Keratinocyte (primary cell): ENCODE results near the gene SSC4D. TPM values are rescaled to one million over a fixed set of nuclear protein-coding genes. Genes with fewer than 3 reads are reported as not detected.
A peak's percentile ranks its signal among the peaks of the same experiment; 100 is the strongest.

Experiments used
- DNase-seq: peaks from one replicate; pipeline ENCODE4 v3.0.0-alpha.2; 2011; ENCODE audit warnings: low read depth, missing footprints, low spot score
- FAIRE-seq: peaks from 2 replicates; lab custom pipeline; 2011; peaks lifted over from hg19 to GRCh38; lab: Jason Lieb, UNC
- H2AFZ ChIP-seq: 2 replicates; pipeline ENCODE4 v1.6.0; 2012; ENCODE audit warnings: low read length, control low read depth, inconsistent platforms; ENCODE audit not compliant: control insufficient read depth
- H3K27ac ChIP-seq: 2 replicates; pipeline ENCODE4 v1.5.1; 2011; ENCODE audit warnings: low read length; ENCODE audit not compliant: control insufficient read depth, insufficient read depth
- H3K27me3 ChIP-seq: 3 replicates; pipeline ENCODE4 v1.6.0; 2011; ENCODE audit warnings: low read length; ENCODE audit not compliant: control insufficient read depth, insufficient read depth; ENCODE audit errors: extremely low read depth
- H3K36me3 ChIP-seq, 2 experiments: 2 replicates in 1 of 2; 3 replicates in 1 of 2; pipeline ENCODE4 v1.5.1; 2011; ENCODE audit warnings: low read length in 2 of 2, mild to moderate bottlenecking in 1 of 2; ENCODE audit not compliant: control insufficient read depth in 2 of 2, insufficient read depth in 2 of 2; ENCODE audit errors: extremely low read depth in 1 of 2
- H3K4me1 ChIP-seq: 3 replicates; pipeline ENCODE4 v1.5.1; 2011; ENCODE audit warnings: low read length; ENCODE audit not compliant: control insufficient read depth, insufficient read depth; ENCODE audit errors: extremely low read depth
- H3K4me2 ChIP-seq: 3 replicates; pipeline ENCODE4 v1.6.0; 2011; ENCODE audit warnings: low read depth, low read length; ENCODE audit not compliant: control insufficient read depth, insufficient read depth; ENCODE audit errors: extremely low read depth
- H3K4me3 ChIP-seq, 3 experiments: fragments of 200-600 bp in 1 of 3; sonication (generic) in 1 of 3; 2 replicates in 2 of 3; 3 replicates in 1 of 3; pipeline ENCODE4 v1.5.1; 2011 to 2016; ENCODE audit warnings: low read length in 3 of 3, mild to moderate bottlenecking in 3 of 3, control low read depth in 2 of 3, inconsistent platforms in 1 of 3, low read depth in 1 of 3, mixed read lengths in 1 of 3, mixed run types in 1 of 3, moderate library complexity in 1 of 3; ENCODE audit not compliant: control insufficient read depth in 2 of 3, insufficient read depth in 2 of 3; ENCODE audit errors: extremely low read depth in 1 of 3
- H3K79me2 ChIP-seq: 2 replicates; pipeline ENCODE4 v1.6.0; 2012; ENCODE audit warnings: low read length; ENCODE audit not compliant: control insufficient read depth, insufficient read depth
- H3K9ac ChIP-seq: 3 replicates; pipeline ENCODE4 v1.6.0; 2011; ENCODE audit warnings: low read length; ENCODE audit not compliant: control insufficient read depth, insufficient read depth; ENCODE audit errors: extremely low read depth
- H3K9me1 ChIP-seq: 3 replicates; pipeline ENCODE4 v1.6.0; 2011; ENCODE audit warnings: low read length; ENCODE audit not compliant: control insufficient read depth, insufficient read depth; ENCODE audit errors: extremely low read depth
- H3K9me3 ChIP-seq: 2 replicates; pipeline ENCODE4 v1.5.1; 2012; ENCODE audit warnings: low read depth, low read length; ENCODE audit not compliant: control insufficient read depth
- H4K20me1 ChIP-seq: 3 replicates; pipeline ENCODE4 v1.6.0; 2011; ENCODE audit warnings: low read length; ENCODE audit not compliant: control insufficient read depth, insufficient read depth; ENCODE audit errors: extremely low read depth
- CTCF ChIP-seq, 3 experiments: IDR thresholded peaks in 1 of 3; conservative IDR thresholded peaks in 1 of 3; optimal IDR thresholded peaks in 1 of 3; 2 replicates in 2 of 3; 3 replicates in 1 of 3; pipeline versions ENCODE3 to v1.5.1; 2011; ENCODE audit warnings: low read length in 3 of 3, mild to moderate bottlenecking in 3 of 3, moderate library complexity in 2 of 3, control low read depth in 1 of 3, inconsistent platforms in 1 of 3; ENCODE audit not compliant: insufficient read depth in 2 of 3; ENCODE audit errors: extremely low read depth in 1 of 3
- EZH2 ChIP-seq: IDR thresholded peaks from one replicate; pipeline ENCODE4 v1.6.1; 2012; ENCODE audit warnings: inconsistent platforms, mild to moderate bottlenecking, low read length, moderate library complexity
- dilution Hi-C: fragments of 300-500 bp; cut with MboI; formaldehyde crosslinking; loops from one replicate; pipeline ENCODE4 v1.7.0; 2020; ENCODE audit warnings: low sequenced_read_pairs; ENCODE audit not compliant: extremely low pct_ligation_motif_present
- polyA plus RNA-seq, 5 experiments: library from polyadenylated mRNA; depleted of rRNA in 3 of 5; stranded (reverse) in 3 of 5; stranded (forward) in 1 of 5; unstranded in 1 of 5; fragments of >200 nt; gene quantifications; 1 replicate in 1 of 5; 2 replicates in 3 of 5; 3 replicates in 1 of 5; pipeline versions ENCODE4 v1.2.1 to v1.2.3, GENCODE V29; 2011 to 2012; ENCODE audit warnings: missing spikeins in 2 of 5, low read depth in 1 of 5, low replicate concordance in 1 of 5

The SSC4D gene
- polyA plus RNA-seq, 1 donor (not counting 4 experiments of a cell fraction or from before 2014, with no cell fraction given), result 0.98 TPM

GRCh38 chr7:76372984-76373833 is 36.3 kb downstream of the SSC4D start:
- FAIRE-seq, result peak; percentile 43
- Histone ChIP-seq H3K4me2 (no peak overlapping the region), H3K36me3 (no peaks in the 10 kb centered on the region), H3K9me1 (no peaks in the 10 kb centered on the region), H2AFZ (peak overlapping the region; percentile 30), H3K79me2 (no peaks in the 10 kb centered on the region), H3K9me3 (no peaks in the 10 kb centered on the region), H3K4me3 (no peak overlapping the region), H3K9ac (no peak overlapping the region), H4K20me1 (no peaks in the 10 kb centered on the region), H3K27ac (no peak overlapping the region), H3K27me3 (no peaks in the 10 kb centered on the region), H3K4me1 (peaks cover 15% of the 10 kb centered on the region)
- DNase-seq, result no peak
- TF ChIP-seq CTCF (optimal IDR thresholded peaks at IDR 0.05 in 1 of 3, IDR thresholded peaks at IDR 0.05 in 1 of 3, conservative IDR thresholded peaks at IDR 0.05 in 1 of 3; ENCODE audit: extremely low read depth in 1 of 3, insufficient read depth in 2 of 3, low read length in 3 of 3) (no peak), EZH2 (no peak)
- dilution Hi-C loops, result no loop called here

GRCh38 chr7:76371396-76371795 is 38.1 kb downstream of the SSC4D start:
- no peak overlapping the region for H3K4me3 ChIP-seq
- dilution Hi-C loops, result no loop called here
- no peaks in the 10 kb centered on the region for H3K79me2 ChIP-seq
- no peak for TF ChIP-seq CTCF (optimal IDR thresholded peaks at IDR 0.05 in 1 of 3, IDR thresholded peaks at IDR 0.05 in 1 of 3, conservative IDR thresholded peaks at IDR 0.05 in 1 of 3; ENCODE audit: extremely low read depth in 1 of 3, insufficient read depth in 2 of 3, low read length in 3 of 3)
- TF ChIP-seq EZH2, result no peak
- H3K9ac ChIP-seq, result no peak overlapping the region
- peaks cover 15% of the 10 kb centered on the region for H3K4me1 ChIP-seq
- no peak overlapping the region for H3K27ac ChIP-seq
- no peak for FAIRE-seq
- H3K27me3 ChIP-seq, result no peaks in the 10 kb centered on the region
- no peak for DNase-seq
- no peaks in the 10 kb centered on the region for H3K9me1 ChIP-seq
- no peak overlapping the region for H2AFZ ChIP-seq
- no peaks in the 10 kb centered on the region for H3K36me3 ChIP-seq
- no peaks in the 10 kb centered on the region for H3K9me3 ChIP-seq
- H4K20me1 ChIP-seq, result no peaks in the 10 kb centered on the region
- no peak overlapping the region for H3K4me2 ChIP-seq
